GM19351 (cell line): ENCODE results near the gene HOXA1.

Experiments
- ATAC-seq: cut with Tn5 transposase; IDR thresholded peaks from one replicate; pipeline ENCODE4 v1.9.1; 2021; ENCODE audit warnings: mild to moderate bottlenecking, moderate library complexity; ENCODE audit not compliant: unreplicated experiment

The HOXA1 gene

GRCh38 chr7:27117887-27118491 is 22.2 kb upstream of the HOXA1 start:
- ATAC-seq: no peak

- no peak for ATAC-seq
Observed at GRCh38 chr7:27116962-27117886, 21.4 kb upstream of the HOXA1 start.

GRCh38 chr7:27116031-27116961 is 20.5 kb upstream of the HOXA1 start:
- ATAC-seq: no peak

DNA sequence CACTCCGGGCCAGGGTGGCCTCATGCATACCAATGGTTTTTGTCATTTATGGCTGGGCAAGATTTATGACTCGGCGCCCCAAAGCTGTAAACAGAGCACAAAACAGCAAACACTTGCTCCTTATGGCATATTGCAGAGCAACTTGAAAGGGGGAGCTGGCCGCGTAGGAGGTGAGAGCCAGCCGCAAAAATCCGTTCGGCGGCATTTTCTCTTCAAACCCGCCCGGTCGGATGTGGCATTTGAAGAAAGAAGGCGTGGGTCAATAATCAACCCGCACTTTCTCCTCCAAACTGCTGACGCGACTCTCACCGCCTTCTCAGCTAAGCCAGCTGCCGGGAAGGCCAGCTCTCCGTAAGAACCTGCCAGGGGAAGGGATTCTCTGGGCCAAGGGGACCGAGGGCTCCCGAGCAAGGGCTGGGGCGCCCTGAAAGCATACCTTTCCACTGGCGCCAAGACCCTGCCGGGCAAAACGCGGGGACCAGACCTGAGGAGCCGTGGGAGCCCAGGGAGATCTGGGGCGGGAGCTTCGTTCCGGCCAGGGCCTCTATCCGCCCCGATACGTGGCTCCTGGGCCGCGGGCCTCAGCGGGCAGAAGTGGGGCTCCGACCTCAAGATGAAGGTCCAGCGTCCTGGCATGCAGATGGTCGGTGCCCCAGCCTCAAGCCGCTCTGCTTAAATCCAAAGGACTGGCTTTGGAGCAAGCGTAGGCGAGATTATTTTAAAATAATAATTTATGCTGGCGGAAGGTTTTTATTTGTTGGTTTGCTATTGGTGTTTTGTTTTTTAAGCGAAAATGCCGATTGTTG is 19.6 kb upstream of the HOXA1 start:
- no peak for ATAC-seq

DNA sequence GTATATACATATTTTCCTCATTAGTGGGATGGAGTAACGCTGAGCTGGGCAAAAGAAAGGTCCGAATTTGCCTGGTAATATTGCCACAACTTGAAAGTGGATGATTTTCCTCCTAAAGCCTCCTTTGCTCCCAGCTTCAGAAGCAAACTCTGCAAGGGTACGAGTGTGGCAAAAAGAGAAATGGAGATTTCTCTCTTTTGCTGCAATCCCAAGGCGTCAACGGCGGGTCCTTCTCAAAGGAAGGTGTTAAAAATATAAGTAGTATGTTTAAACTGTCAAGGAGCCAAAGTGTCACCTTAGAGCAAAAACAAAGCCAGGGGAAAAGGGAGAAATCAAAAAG is 19.1 kb upstream of the HOXA1 start:
- ATAC-seq: no peak

- no peak for ATAC-seq
Observed at GRCh38 chr7:27113991-27114769, 18.4 kb upstream of the HOXA1 start.

- ATAC-seq: no peak
Observed at GRCh38 chr7:27112955-27113949, 17.5 kb upstream of the HOXA1 start.

DNA sequence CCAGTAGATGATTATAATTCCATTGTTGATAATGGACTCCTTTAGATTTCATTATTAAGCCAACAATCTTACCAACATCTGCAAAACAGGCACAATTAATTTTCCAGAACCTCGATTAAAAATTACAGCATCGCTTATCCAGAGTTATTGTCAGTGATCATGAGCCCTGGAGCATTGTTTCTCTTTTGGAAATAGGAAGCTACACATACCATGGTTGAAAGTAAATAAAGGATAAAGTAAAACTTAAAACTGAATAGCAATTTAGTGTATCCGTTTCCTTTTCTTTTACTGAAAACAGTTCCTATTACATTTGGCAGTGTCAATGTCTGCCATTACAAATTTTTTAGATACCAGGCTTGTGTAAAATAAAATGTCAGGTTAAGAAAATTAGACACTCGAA is 16.6 kb upstream of the HOXA1 start:
- no peak for ATAC-seq

GRCh38 chr7:27111751-27112277 is 16.0 kb upstream of the HOXA1 start:
- ATAC-seq: no peak

DNA sequence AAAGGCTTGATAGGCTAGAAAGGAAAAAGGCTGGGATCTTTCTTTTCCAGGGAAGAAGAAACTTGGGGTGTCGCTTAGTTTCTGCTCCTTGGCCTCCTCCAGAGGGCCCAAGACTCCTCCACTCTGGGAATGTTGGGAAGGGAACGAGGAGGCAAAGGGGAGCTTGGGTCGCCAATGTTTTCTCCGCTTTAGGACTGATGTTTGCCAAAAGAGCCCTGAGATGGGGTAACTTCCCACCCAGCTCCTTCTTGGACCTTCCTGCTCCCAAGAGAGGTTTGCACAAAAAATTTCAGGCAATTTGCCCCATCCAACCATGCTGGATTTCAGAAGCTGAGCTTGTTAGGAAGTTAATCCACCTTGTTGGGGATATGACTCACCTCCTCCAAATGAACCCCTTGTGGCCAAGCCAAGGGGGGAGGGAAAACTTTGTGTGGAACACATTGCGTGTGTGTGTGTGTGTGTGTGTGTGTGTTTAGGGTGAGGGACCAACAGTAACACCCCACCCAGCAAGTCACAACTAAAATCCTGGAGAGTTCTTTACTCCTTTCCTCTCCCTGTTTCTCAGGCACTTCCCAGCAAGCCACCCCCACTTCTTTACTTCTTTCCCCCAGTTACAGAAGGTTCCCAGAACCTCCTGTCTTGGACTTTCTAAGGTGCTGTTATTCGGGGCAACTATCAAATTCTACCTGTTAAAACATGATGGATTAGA is 15.4 kb upstream of the HOXA1 start:
- no peak for ATAC-seq

GRCh38 chr7:27110186-27111031 is 14.6 kb upstream of the HOXA1 start:
- no peak for ATAC-seq

- ATAC-seq: no peak
Observed at GRCh38 chr7:27109466-27110185, 13.8 kb upstream of the HOXA1 start.

GRCh38 chr7:27108390-27109127 is 12.8 kb upstream of the HOXA1 start:
- ATAC-seq: no peak

DNA sequence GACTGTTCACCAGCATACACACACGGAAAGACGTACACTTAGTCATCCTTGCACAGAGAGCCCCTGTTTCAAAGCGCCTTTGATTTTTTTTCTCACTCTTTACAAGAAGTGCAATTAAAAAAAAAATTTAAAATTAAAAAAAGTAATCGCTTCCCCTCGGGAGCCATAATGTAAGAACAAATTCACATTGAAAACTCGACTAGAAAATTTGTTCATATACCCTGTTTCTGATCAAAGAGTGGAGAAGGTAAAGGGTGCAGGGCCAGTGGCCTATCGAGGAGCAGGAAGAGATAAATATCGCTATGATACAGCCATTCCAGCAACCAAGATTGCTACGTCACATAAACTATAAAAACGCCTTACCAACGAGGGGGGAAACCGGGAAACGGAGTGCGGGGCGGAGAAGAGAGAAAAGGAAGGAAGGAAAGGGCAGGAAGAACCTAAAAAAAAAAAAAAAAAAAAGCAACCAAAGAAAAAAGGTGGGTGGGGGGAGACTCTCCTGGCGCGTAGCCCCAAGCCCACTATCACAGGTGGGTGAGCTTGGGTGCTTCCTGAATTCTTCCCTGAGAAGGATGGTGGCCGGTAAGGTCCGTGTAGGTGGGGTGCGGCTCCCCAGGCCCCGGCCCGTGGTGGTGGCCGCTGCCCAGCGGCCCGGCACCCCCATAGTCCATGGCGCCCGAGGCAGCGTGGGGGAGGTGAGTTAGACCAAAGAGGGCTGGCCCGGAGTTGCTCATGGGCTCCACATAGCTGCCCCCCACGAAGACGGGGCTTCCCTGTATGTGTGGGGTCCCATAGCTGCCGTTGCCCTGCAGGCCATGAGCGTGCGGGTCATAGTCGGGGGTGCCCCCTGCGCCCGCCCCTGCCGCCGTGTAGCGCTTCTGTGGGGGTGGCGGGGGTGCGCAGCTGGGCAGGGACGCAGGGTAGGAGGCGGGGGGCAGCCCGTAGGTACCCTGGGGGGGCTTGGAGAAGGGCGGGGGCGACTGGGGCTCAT is 11.9 kb upstream of the HOXA1 start:
- no peak for ATAC-seq
